Spleen (tissue), 7 donors: ENCODE data around the gene USP32.
A peak's percentile ranks its signal among the peaks of the same experiment; 100 is the strongest.

Experiments
- POLR2A ChIP-seq, 3 donors: fragments of 450-650 bp; IDR thresholded peaks; one replicate each; pipeline ENCODE4 v1.5.1; 2017; ENCODE audit warnings: antibody characterized with exemption in 3 of 3, mild to moderate bottlenecking in 1 of 3
- POLR2AphosphoS5 ChIP-seq, 3 donors: sonication (generic); formaldehyde crosslinking; IDR thresholded peaks; one replicate each; pipeline ENCODE4 v1.5.1; 2017; ENCODE audit warnings: antibody characterized with exemption in 3 of 3
- TF ChIP-seq, protein P1 (sequence below), 11 experiments: fragments of 200-600 bp in 7 of 11; fragments of 450-650 bp in 4 of 11; sonication (generic) in 4 of 11; IDR thresholded peaks in 8 of 11; conservative IDR thresholded peaks in 3 of 11; 1 replicate in 7 of 11; 2 replicates in 4 of 11; pipeline versions ENCODE4 v1.4.0 to v1.8.0; 2016 to 2021; ENCODE audit warnings: antibody characterized with exemption in 11 of 11, inconsistent platforms in 4 of 11, mild to moderate bottlenecking in 1 of 11
- donor health status: DM: no; HTN: no; CAD: no; lungs with moderate emphysema.
- donor health status: DM: no; HTN: no; CAD: no.
- donor health status: DM: no; HTN: no; CAD: no.

DNA sequence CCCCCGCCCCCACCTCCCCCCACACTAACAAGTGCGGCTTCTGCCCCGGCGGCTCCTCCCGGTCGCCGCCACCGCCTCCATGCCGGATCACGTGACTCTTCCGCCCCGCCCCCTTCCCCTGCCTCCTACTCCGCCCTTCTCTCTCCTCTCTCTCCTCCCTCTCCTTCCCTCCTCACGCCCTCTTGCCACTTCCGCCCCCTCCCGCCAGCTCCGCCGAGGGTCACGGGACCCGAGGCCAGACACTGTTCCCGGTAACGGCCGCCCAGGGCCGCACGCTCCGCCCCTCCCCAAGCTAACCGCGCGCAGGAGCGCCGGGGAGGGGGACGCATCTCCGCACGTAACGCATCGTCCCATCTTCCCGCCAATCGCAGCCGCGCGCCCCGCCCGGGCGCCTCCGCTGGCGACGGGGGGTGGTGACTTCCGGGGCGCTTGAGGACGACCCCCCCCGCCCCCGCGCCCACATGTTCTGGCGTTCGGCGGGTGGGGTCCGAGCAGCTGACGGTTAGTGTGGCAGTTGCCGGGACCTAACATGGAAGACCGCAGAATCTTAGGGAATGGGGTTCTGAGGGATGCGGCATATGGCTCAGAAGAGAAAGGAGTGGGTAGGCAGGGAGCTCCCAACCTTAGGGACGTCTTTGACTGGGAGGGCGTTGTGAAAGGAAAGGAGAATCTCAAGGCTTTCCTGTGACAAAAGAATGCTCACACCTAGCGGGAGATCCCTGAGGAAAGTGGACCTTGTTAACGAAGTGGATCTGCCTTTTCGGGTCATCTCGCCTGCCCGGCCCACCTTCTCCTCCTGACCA is at the start of gene USP32:
- TF ChIP-seq, protein P1, sequence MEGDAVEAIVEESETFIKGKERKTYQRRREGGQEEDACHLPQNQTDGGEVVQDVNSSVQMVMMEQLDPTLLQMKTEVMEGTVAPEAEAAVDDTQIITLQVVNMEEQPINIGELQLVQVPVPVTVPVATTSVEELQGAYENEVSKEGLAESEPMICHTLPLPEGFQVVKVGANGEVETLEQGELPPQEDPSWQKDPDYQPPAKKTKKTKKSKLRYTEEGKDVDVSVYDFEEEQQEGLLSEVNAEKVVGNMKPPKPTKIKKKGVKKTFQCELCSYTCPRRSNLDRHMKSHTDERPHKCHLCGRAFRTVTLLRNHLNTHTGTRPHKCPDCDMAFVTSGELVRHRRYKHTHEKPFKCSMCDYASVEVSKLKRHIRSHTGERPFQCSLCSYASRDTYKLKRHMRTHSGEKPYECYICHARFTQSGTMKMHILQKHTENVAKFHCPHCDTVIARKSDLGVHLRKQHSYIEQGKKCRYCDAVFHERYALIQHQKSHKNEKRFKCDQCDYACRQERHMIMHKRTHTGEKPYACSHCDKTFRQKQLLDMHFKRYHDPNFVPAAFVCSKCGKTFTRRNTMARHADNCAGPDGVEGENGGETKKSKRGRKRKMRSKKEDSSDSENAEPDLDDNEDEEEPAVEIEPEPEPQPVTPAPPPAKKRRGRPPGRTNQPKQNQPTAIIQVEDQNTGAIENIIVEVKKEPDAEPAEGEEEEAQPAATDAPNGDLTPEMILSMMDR (IDR thresholded peaks at IDR 0.05 in 8 of 11, conservative IDR thresholded peaks at IDR 0.05 in 3 of 11), result peak in 9 of 11 experiments; percentile 20 to 65 (median 45)
- TF ChIP-seq POLR2A (IDR thresholded peaks at IDR 0.05), result peak in 1 of 3 donors; percentile 85
- TF ChIP-seq POLR2AphosphoS5 (IDR thresholded peaks at IDR 0.05), result peak; percentile 87 to 98 (median 95)
